H7 (cell line): ENCODE results near the gene A2M. TPM values are rescaled to one million over a fixed set of nuclear protein-coding genes. Genes with fewer than 3 reads are reported as not detected.

Experiments
- DNase-seq: peaks from one replicate; pipeline ENCODE4 v3.0.0; 2012
- H3K27me3 ChIP-seq: 2 replicates; pipeline ENCODE4 v1.6.0; 2011; ENCODE audit warnings: mild to moderate bottlenecking, low read length; ENCODE audit not compliant: control insufficient read depth, insufficient read depth
- H3K36me3 ChIP-seq: replicated peaks from 2 replicates; pipeline ENCODE4 v1.5.1; 2011; ENCODE audit warnings: low read length; ENCODE audit not compliant: control insufficient read depth, insufficient read depth
- H3K4me3 ChIP-seq: 2 replicates; pipeline ENCODE4 v1.5.1; 2011; ENCODE audit warnings: low read depth, mild to moderate bottlenecking, control low read depth, low read length, moderate library complexity; ENCODE audit not compliant: insufficient read depth
- total RNA-seq: library from RNA; depleted of rRNA; stranded (reverse); fragments of >200 nt; shearing (Covaris generic); gene quantifications from 2 replicates; pipeline ENCODE4 v1.2.3, GENCODE V29; 2014

A2M gene
- total RNA-seq, 1 experiment from 2014 or later: not detected

DNA sequence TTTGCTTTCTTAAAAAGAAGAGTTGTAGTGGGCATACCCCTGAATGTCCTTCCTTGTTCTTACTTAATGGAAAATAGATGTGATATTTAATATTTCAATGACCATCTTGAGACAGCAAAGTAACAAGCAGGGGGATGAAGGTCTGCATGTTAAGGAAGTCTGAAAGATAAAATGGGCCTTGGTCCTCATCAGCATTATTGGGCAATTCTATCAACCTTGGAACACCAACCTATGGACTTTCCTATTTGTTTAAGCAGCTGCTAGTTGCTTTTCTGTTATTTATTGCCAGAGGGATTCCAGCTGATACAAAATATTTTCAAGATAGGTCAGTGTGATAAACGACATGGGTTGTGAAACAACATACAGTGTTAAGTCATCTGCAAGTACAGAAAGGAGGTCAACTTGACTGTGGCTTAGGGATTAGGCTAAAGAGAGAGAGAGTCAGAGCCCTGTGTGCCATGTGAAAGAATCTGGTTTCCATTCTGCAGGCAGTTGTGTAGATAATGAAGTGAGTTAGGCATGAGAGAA is 16.4 kb upstream of the A2M start:
- Histone ChIP-seq H3K36me3 (no peaks in the 10 kb centered on the region), H3K4me3 (no peak overlapping the region), H3K27me3 (no peaks in the 10 kb centered on the region)
- DNase-seq: no peak

DNA sequence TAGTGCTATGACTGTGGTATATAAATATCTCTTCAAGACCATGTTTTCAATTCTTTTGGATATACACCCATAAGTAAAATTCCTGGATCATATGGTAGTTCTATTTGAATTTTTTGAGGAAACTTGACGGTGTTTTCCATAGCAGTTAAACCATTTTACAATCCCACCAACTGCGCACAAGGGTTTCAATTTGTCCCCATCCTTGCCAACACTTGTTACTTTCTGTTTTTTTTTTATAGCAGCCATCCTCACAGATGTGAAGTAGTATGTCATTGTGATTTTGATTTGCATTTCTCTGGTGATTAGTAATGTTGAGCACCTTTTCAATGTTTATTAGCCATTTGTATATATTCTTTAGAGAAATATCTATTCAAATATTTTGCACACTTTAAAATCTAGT is 14.5 kb upstream of the A2M start:
- DNase-seq: no peak
- H3K4me3 ChIP-seq: no peak overlapping the region
- no peaks in the 10 kb centered on the region for H3K36me3 ChIP-seq
- no peaks in the 10 kb centered on the region for H3K27me3 ChIP-seq

DNA sequence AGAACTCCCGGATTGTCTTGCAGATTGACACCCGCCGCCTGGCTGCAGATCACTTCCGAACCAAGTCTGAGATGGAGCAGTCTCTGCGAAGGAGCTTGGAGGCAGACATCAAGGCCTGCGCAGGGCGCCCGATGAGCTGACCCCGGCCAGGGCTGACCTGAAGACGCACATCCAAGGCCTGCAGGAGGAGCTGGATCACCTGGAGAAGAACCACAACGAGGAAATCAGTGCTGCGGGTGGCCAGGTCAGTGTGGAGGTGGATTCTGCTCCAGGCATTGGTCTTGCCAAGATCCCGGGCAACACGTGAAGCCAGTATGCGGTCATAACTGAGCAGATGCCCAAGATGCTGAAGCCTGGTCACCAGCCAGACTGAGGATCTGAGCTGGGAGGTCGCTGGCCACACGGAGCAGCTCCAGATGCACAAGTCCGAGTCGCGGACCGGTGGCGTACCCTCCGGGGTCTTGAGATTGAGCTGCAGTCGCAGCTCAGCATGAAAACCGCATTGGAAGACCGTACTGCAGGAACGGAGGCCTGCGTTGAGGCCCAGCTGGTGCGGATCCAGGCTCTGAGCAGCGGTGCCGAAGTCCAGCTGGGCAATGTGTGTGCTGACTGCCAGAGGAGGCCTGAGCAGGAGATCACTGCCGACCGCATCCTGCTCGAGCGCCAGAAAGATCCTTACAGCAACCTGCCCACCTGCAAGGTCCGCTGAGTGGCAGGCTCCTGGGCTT is 12.4 kb upstream of the A2M start:
- Histone ChIP-seq H3K27me3 (no peaks in the 10 kb centered on the region), H3K4me3 (no peak overlapping the region), H3K36me3 (no peaks in the 10 kb centered on the region)
- DNase-seq: no peak

DNA sequence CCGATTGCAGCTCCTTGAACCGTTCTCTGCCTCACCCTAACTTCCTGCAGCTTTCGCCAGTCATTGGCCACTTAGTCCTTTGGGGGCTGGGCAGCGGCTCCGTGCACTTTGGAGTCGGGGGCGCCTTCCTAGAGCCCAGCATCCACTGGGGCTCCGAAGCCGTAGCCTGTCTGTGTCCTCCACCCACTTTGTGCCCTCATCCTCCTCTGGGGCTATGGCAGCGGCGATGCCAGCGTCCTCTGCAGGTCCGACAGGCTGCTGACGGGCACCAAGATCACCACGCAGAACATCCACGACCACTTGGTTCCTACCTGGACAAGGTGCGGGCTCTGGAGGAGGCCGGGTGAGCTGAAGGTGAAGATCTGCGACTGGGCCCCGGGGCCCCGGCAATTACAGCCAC is 11.8 kb upstream of the A2M start:
- no peak for DNase-seq
- Histone ChIP-seq H3K4me3 (no peak overlapping the region), H3K36me3 (no peaks in the 10 kb centered on the region), H3K27me3 (no peaks in the 10 kb centered on the region)

DNA sequence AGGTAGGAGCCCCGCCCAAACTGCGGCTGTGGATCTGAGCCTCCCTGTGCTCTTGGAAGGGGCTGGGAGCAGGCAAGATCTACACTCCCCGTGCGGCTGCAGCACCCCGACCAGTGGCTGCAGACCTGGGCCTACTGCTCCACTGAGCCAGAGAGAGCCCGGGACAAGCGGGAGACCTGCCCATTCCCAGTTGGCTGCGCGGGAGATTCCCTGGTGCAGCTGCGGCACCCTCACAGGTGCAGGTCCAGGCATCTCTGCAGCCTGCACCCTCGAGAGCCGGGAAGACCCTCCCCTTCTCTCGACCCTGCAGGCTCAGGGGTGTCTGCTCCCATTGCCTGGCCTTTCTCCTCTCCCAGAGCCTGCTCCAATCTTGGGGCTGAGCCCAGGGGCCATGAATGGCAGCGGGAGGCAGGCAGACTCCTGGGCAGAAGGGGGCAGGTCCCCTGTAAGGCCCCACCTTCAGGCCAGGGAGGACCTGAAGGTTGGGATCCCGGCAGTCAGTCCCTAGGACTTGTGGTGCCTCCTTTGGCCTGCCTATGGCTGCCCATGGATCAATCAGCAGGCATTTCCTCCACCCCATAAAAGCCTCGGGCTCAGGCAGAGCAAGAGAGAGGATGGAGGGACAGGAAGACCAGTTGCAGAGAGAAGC is 8.8 kb upstream of the A2M start:
- DNase-seq: no peak
- Histone ChIP-seq H3K36me3 (no peaks in the 10 kb centered on the region), H3K27me3 (no peaks in the 10 kb centered on the region), H3K4me3 (no peak overlapping the region)

DNA sequence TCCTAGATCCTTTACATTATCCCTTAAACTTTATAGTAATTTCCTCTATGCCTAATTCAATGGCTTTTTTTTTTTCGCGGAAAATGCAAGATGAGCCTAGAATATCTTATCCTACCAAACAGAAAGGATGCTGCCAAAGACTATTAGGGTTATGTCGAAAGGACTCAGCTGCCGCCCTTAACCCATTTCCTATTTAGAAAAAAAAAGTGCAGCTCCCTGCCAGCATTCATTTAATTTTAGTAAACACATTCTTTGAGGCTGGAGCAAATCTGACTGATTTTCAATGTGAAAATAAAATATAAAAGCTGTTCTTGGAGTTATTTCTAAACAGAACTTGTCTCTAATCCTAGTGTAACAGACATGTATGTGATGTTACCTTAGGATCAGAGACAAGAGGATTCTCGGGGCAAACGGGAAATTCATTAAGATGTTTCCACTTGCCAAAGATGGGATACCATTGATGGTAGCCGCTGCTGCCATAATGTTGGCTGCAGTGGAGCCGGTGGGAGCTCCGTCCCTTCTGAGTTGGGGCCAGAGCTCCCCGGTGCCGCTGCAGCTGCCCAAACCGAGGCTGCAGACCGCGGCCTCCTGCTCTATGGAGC is 8.2 kb upstream of the A2M start:
- no peak overlapping the region for H3K4me3 ChIP-seq

DNA sequence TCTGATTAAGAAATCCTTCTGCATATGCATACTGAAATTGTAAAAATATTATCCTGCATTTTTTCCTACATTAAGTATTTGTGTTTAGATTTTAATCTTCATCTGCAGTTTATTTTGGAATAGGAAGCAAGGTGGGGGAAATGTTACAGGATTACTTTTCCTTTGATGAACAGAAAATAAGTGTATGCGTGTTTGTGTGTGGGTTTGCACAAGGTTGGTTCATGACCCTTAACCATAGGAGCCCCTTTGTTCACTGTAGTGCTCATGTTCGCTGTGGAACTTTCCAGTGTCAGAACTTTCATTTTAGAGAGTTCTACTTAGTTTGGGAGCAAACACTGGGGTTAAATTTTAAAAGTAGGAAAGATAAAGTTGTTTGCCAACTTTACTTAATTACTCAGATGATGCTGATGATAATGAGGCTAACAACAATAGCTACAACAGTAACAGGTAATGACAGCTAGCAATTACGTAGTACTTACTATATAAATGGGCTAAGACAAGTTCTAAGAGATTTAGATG is 6.4 kb upstream of the A2M start:
- H3K4me3 ChIP-seq: no peak overlapping the region
- DNase-seq: no peak

More for the DNA sequence above, 8.2 kb upstream of the A2M start:
- no peaks in the 10 kb centered on the region for H3K27me3 ChIP-seq
- no peak for DNase-seq
- no peaks in the 10 kb centered on the region for H3K36me3 ChIP-seq

DNA sequence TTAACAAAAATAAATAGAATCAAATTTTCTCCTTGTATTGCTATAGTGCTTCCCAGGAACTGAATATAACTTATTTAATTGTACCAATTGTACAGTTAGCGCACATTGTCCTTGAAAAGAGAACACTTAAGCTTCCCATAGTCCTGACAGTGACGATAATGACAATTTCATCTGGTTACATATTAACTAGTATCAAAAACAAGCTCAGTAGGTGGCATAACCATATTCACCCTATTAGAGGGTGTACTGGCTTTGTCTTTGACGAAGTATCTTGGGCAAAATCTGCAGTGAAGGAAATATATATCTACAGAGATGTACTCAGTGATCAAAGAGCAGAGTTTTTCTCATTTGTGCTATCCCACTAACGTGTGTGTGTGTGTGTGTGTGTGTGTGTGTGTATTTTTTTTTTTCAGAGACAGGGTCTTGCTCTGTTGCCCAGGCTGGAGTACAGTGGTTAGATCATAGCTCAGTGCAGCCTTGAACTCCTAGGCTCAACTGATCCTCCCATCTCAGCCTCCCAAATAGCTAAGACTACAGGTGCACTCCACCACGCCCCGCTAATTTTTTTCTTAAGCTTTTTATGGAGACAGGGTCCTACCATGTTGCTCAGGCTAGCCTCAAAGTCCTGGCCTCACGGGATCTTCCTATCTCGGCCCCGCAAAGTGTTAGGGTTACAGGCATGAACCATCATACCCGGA is 4.9 kb upstream of the A2M start:
- H3K36me3 ChIP-seq: no peaks in the 10 kb centered on the region
- H3K27me3 ChIP-seq: no peaks in the 10 kb centered on the region
- H3K4me3 ChIP-seq: no peak overlapping the region
- no peak for DNase-seq

More for the DNA sequence above, 6.4 kb upstream of the A2M start:
- H3K27me3 ChIP-seq: no peaks in the 10 kb centered on the region
- no peaks in the 10 kb centered on the region for H3K36me3 ChIP-seq

DNA sequence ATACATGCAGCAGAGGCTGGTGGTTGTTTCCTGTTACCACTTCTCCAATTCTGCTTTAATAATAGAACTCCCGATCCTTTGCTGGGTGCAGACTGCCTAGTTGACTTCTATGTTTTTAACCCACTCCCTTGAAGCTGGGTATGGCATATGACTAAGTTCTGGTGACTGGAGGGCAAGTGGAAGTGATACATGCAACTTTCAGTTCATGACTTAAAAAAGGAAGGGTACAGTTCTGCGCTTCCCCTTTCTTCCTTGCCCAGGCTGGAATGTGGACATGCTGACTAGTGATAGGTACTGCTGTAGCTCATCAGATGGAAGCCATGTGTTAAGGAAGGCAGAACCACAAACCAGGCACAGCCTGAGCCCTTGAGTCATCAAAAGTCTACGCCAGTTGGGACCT is 2.4 kb upstream of the A2M start:
- Histone ChIP-seq H3K27me3 (no peaks in the 10 kb centered on the region), H3K4me3 (no peak overlapping the region), H3K36me3 (no peaks in the 10 kb centered on the region)
- no peak for DNase-seq

DNA sequence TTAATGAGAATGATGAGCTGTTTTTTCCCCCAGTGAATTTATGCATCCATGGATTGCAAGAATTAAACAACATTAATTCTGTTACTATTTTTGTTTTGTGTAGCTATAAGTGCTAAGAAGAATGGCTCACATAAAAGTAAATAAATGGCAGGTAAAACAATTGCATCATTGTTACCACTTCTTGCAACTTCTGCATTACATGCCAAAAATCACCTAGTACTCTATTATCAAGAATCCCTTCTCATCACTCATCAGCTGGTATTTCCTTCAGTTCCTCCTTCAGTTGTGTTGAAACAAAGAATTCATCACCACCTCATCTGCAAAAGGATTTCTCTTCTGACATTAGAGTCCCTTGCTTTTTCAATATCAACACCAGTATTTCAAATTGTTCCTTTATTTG is 773 bp downstream of the A2M start:
- no peaks in the 10 kb centered on the region for H3K36me3 ChIP-seq
- H3K27me3 ChIP-seq: no peaks in the 10 kb centered on the region
- DNase-seq: no peak
- H3K4me3 ChIP-seq: no peak overlapping the region

DNA sequence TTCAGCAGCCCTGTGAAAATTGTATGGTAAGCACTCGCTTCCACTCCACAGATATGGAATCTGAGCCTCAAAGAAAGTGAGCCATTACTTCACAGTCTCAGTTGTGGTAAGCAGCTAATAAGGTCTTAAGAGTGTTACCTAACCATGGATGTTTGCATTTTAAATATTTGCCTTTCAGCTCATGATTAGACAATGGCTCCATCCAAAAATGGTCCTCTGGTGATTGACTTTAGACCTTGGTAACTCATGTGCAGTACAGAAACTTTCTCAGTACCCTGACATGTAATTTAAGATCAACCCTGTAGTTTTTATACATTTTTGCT is 1.8 kb downstream of the A2M start:
- Histone ChIP-seq H3K4me3 (no peak overlapping the region), H3K36me3 (no peaks in the 10 kb centered on the region), H3K27me3 (no peaks in the 10 kb centered on the region)
- DNase-seq: no peak

DNA sequence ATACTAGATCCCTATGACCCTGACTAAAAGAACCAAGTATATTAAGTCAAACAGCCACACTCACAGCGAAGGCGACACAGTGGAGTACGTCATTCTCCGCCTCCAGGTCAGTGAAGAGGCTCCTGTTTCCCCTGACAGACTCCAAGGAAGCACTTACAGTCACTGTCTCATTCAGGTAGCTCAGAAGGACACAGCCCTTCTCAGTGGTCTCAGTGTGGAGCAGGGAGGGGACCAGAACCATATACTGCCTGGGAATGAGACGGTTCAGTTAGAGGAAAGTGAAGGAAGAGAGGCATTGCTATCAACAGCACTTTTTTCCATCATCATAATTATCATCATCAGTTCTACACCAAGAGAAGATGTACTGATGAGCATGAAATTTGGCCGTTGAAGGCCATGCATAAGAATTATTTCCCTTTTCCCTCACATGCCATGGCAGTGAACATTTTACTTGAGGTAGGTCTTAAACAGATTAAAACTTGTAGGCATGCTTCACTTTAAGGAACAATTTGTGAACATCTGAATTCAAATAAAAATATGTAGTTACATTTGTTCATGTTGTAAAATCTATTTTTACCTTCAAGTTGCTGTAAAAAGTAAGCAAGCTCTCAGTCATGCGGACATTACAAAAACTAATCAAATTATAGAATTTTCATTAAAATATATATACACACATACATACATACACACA is 2.3 kb downstream of the A2M start:
- H3K36me3 ChIP-seq: no peaks in the 10 kb centered on the region
- no peaks in the 10 kb centered on the region for H3K27me3 ChIP-seq
- no peak for DNase-seq
- H3K4me3 ChIP-seq: no peak overlapping the region

DNA sequence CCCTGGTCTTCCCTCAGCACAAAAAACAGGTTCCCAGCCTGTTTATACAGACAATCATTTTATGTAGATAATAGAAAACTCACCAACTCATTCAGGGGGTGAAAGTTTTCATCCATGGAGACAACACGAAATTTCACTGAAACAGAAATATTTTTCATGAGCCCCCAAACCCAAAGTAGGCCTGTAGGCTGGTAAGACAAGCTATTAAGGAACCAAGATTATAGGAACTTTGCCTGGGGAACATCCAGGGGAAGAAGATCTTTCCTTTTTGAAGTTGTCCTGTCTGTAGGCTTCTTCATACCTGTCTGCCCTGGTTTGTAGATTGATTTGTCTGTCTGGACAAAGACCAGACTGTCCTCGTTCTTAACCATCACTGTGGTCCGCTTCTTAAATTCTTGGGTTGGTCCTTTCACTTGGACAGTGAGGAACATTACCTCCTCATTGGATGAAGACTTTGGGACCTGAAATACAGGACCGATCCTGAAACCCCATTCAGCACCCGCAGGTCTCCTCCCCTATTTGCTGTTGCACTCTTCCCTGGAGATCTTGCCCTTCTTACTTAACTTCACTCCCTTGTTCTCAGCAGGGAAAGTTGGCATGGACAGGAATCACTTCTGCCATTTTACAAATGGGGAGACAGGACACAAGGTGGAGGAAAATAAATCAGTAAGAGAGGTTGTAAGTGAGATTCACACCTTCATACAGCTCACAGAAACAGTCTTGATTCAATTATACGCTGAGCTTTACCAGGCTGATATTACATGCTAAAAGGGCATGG is 3.5 kb downstream of the A2M start:
- Histone ChIP-seq H3K36me3 (no peaks in the 10 kb centered on the region), H3K27me3 (no peaks in the 10 kb centered on the region), H3K4me3 (no peak overlapping the region)
- no peak for DNase-seq

DNA sequence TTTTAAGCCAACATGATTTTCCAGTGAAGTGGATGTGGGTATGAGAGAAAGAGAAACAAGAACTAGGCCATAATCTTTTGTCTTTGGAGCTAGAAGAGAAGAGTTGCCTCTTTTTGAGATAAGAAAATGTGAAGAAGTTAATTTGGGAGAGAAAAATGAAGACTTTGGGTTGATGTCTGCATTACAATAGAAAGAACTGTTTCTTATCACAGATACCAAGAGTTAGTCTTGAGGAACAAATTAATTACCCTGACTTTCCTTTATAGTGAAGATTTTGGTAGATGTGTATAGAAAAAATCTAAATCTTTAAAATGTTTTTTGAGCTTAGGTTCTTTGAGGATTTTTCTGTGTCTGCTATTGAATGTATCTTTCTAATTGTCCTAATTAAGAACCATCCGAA is 4.2 kb downstream of the A2M start:
- Histone ChIP-seq H3K36me3 (no peaks in the 10 kb centered on the region), H3K4me3 (no peak overlapping the region), H3K27me3 (no peaks in the 10 kb centered on the region)
- DNase-seq: no peak
